Stimulated activated CD4-positive, alpha-beta T cell treated with anti-CD3 and anti-CD28 coated beads, Interleukin-15, amount 100 ng/mL, for 48 hours (primary cell): Measurements from ENCODE around the gene DUOXA2.
"Not testable (repeated sequence)": the region's sequence is repeated elsewhere in the genome, so short reads cannot be mapped to it uniquely, and the experiment has no call there.

Experiments used
- DNase-seq, 2 donors: peaks; one replicate each; pipeline ENCODE4 v3.0.0-alpha.2; 2020; ENCODE audit warnings: low read depth in 2 of 2

The DUOXA2 gene

DNA sequence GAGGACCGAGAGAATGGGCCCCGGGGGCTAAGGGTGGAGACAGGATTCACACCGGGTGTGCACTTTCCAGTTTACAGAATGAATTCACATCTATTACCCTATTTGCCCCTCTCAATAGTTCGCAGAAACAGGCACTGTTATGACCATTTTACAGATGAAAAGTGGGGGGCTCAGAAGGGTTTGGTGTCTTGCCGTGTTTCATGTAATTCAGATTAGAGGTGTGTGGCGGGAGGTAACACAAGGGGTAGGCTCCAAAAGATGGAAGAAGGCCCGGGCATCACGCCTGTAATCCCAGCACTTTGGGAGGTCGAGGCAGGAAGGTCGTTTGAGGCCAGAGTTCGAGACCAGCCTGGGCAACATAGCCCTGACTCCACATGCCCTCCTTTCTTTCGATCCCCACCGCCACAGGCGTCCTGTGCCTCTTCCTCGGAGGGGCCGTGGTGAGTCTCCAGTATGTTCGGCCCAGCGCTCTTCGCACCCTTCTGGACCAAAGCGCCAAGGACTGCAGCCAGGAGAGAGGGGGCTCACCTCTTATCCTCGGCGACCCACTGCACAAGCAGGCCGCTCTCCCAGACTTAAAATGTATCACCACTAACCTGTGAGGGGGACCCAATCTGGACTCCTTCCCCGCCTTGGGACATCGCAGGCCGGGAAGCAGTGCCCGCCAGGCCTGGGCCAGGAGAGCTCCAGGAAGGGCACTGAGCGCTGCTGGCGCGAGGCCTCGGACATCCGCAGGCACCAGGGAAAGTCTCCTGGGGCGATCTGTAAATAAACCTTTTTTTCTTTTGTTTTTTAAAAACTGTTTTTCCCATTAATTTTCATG lies 3.4 kb downstream of the DUOXA2 start:
- no peak for DNase-seq

DNA sequence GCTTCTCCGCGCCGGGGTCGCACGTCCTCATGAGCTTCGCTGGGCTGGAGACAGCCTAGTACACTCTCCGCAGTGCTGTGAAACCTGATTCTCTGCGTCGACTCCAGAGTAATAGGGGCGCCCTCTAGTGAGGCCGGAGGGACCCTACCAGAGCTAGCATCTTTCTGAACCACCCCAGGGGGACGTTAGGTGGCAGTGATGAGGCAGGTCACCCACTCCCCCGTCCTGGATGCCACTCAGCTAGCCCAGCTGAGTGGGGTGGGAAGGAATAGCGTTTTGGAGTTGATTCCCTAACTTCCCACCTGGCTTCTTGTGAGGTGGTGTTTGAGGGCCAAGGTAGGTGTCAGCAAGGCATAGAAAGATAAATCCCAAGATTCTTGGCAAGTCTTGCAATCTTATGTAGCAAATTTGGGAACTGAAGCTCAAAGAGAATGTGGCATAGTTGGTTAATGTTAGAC lies 4.0 kb downstream of the DUOXA2 start:
- DNase-seq: peak; percentile 75 to 81

- DNase-seq: no peak
Measured at GRCh38 chr15:45118996-45119395, 4.9 kb downstream of the DUOXA2 start.

DNA sequence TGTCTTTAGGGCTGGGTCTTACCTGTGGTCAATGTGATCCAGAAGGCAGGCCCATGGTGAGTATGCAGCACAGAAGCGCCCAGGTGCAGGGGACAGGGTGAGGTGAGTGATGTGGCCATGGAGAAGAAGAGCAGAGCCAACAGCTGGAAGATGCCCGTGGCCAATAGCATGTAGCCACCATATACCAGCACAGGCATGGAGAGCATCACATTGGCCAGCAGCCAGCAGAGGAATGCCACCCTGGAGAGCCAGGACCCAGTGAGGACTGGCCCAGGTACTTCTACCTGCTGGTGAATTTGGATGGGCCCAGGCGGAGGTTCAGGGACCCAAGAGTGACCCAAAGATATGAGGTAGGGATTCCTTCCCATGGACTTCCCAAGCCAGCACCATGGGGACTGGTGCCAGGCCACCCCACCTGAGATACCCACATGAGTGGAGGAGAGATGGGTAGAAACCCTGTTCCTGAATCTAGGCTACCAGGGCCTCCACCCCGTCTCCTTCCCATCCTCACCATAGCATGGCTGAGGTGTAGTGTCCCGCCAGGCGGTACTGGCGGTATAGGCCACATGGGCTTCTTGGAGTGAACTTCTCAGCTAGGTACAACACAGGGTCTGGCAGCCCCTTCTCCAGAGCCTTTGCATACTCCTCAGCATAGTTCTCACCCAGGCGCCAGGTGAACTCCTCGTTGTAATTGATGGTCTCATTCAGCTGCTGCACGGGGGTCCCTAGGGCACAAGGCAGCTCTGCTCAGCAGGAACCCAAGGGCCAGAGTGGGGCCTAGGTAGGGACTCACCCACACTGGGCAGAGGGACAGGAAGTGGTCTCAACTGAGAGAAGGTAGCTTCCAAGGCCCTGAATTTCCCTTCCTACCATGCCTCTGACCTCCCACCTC lies 6.2 kb downstream of the DUOXA2 start:
- DNase-seq: no peak

DNA sequence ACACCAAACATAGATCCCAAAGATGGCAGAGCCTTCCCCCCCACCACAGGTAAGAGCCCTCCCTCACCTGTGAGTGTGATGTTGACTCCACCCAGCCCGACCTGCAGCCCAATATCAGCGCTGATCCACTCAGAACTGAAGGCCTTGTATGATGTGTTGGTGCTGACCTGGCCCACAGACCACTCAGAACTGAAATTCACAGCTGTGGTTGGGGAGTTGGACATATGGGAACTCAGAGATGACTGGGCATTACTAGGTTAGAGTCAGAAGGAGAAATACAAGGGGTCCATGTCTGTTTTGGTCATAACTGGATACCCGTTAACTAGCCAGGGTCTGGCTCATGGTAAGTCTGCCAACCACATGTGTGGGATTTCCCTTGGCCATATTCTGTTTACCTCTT lies 6.9 kb downstream of the DUOXA2 start:
- no peak for DNase-seq

GRCh38 chr15:45121706-45122417 lies 7.7 kb downstream of the DUOXA2 start:
- DNase-seq: no peak

DNA sequence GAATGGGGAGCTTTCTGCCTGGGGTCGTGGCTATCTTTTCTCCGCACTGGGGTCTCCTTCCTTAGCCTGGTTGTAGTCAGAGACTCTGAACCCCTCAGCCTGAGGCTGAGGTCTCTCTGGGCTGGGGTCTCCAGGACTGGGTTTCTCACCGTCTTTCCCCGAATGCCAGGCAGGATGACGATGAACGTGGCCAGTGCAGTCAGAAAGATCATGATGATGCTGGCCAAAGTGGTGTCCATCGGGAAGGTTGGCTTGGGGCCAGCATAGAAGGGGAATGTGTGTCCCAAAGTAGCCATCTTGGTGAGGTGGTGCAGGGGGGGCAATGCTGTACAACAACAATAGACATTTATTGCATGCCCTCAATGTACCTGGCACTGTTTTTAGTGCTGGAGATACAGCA lies 8.6 kb downstream of the DUOXA2 start:
- DNase-seq: no peak

GRCh38 chr15:45123397-45123796 lies 9.3 kb downstream of the DUOXA2 start:
- no peak for DNase-seq

GRCh38 chr15:45126535-45127158 lies 12.5 kb downstream of the DUOXA2 start:
- no peak for DNase-seq

- DNase-seq: no peak
Measured at GRCh38 chr15:45128971-45129639, 15.0 kb downstream of the DUOXA2 start.

DNA sequence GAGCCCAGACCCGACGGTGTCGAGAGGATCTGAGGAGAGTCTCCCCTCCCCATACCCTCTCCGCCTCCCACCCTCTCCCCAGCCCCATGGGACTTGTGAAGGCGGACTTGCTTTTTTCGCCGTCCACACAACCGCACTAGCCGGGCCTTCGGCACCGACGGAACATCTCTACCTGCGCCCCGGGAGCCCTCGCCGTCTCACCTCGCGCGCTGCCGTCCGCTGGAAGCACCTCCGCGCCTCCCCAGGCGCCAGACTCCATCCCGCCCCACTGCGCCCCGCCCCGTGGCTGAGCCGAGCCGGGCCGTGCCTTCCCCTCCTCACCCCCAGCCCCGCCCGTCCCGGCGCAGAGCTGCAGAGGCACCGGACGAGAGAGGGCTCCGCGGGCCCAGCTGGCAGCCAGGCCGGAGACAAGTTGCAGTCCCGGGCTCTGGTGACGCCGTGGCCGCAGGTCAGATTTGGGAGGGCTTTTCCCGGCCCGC lies 15.6 kb downstream of the DUOXA2 start, which contains the start of the genes DUOX1 and DUOXA1:
Gene DUOX1, plus strand, starts transcription at position 344 of the 479 bp plus-strand sequence. CDS start 1,973 bp downstream, outside the sequence.
Gene DUOXA1, minus strand, starts transcription at position 229 of the 479 bp plus-strand sequence. CDS start 6,865 bp downstream, outside the sequence.
- peak in 1 of 2 donors; percentile 28 for DNase-seq

DNA sequence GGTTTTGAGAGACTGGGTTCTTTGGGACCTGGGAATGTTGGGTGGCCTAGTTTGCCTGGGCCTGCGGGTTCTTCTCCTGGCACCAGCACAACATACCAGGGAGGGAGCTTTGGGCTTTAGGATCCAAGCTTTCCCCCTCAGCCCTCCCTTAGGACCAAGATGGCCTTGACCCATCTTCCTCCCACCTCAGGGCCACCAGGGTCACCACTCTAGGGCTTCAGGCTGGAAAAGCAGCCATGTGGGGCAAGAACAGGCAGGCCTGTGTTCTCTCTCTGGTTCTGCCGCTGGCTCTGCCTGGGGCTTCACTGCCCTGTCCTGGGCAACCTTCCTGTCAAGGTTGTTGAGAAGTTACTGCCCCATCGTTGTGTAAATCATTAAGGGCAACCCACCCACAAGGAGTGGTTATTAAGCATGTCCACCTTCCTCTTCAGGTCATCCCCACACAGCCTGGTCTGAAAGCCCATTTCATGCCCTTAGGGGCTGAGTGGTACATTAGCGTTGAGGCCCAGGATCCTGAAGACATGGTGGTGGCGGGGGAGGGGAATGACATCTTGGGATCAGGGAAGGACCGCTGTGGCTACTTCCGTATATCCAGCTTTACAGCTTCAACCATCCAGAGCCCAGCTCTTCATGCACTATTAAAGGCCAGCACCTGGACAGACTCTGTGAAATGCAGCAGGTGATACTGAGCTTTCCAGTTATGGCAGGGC lies 16.3 kb downstream of the DUOXA2 start:
- no peak for DNase-seq

DNA sequence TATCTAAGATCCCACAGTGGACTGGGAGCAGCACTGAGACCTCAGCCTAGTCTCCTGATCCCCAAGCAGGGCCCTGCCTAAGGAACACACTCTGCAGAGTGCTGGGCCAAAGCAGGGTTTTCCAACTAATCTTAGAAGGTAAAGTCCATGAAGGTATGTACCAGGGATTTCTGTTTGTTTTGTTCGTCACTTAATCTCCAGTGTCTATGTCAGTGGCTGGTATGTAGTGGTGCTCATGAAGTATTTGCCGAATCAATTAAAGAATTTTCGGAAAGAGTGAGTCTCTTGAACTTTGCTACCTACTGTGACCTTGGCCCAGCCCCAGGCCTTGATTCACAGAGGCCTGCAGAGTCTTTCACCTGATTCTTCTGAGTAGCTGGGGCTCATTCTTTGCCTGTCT lies 17.4 kb downstream of the DUOXA2 start:
- DNase-seq: no peak

DNA sequence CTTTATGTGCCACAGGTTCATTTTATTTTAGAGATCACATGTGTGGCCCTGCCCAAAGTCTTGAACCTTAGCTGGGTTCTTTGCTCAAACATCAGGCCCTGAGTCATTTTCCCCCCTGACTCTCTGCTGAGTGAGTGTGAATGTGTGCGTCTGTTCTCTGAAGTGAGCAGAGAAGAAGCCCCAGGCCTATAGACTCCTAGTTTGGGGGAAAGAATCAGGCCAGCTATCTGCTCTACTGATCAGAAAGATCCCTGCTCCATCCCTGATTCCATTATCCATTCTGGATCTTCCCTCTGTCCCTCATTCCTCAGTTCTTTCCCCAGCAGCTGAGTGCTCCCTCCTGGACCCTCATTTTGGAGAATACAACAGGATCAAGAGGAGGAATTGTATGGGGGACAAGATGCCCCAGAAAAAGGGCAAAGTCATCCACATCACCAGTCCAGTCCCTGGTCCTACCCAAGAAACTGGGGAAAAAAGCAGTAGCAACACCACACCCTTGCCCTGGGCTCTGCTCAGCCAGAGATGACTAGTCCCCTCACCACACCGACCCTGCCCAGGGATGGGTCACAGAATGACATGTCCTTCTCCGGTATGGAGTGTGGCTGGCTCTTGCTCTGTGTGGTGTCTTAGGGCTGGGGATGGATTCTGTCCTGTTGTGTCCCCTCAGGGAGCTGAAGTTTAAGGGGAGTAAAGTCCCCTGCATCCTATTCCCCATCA lies 18.9 kb downstream of the DUOXA2 start:
- DNase-seq: no peak

- DNase-seq: no peak
Measured at GRCh38 chr15:45133561-45133920, 19.4 kb downstream of the DUOXA2 start.

DNA sequence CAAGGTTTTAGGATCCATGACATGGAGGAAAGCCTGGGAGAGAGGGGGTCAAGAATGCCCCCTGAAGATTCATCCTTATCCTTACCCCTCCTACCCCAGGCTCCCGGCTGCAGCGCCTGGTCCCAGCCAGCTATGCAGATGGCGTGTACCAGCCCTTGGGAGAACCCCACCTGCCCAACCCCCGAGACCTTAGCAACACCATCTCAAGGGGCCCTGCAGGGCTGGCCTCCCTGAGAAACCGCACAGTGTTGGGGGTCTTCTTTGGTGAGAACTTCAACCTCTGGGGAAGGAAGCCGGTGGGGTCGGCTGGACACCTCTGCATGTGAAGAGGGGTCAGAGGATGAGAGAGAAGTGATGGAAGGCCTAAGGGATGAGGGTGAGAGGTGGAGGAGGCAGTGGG lies 19.9 kb downstream of the DUOXA2 start:
- DNase-seq: no peak

DNA sequence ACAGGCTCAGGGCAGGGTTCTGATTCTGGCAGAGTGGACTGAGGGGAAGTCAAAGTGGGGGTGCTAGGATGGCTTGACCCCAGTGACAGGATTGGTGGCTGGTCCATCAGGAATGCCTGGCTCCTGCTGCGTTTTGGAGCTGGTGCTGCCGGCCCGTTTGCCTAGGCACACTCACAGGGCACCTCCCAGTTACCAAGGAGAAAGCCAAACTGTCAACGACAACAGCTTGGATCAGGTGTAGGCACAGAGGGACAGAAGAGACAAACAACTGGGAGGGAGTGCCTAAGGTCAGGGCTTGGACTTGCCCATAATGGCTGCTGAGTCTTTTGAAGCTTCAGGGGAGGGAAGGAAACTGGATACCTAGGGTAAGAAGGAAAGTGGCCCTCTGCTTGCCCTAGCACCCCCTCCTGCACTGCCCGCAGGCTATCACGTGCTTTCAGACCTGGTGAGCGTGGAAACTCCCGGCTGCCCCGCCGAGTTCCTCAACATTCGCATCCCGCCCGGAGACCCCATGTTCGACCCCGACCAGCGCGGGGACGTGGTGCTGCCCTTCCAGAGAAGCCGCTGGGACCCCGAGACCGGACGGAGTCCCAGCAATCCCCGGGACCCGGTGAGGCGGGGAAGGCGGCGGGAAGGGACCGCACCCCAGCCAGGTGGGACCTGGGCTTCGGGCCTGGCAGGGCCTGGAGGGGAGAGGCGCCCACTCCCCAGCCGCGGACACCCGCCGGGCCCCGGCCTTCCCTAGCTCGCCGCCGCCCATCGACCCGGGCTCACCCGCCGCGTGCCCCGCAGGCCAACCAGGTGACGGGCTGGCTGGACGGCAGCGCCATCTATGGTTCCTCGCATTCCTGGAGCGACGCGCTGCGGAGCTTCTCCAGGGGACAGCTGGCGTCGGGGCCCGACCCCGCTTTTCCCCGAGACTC lies 20.8 kb downstream of the DUOXA2 start:
- no peak for DNase-seq

- DNase-seq: not testable (repeated sequence)
Measured at GRCh38 chr15:45135705-45136377, 21.7 kb downstream of the DUOXA2 start.
